LNCAP (cell line): ENCODE measurements around the gene KDM5A.

ENCODE experiments used
- TF ChIP-seq, protein P1 (sequence below): fragments of 450-650 bp; IDR thresholded peaks from 2 replicates; pipeline ENCODE4 v1.5.1; 2017; ENCODE audit warnings: mild to moderate bottlenecking

The KDM5A gene

DNA sequence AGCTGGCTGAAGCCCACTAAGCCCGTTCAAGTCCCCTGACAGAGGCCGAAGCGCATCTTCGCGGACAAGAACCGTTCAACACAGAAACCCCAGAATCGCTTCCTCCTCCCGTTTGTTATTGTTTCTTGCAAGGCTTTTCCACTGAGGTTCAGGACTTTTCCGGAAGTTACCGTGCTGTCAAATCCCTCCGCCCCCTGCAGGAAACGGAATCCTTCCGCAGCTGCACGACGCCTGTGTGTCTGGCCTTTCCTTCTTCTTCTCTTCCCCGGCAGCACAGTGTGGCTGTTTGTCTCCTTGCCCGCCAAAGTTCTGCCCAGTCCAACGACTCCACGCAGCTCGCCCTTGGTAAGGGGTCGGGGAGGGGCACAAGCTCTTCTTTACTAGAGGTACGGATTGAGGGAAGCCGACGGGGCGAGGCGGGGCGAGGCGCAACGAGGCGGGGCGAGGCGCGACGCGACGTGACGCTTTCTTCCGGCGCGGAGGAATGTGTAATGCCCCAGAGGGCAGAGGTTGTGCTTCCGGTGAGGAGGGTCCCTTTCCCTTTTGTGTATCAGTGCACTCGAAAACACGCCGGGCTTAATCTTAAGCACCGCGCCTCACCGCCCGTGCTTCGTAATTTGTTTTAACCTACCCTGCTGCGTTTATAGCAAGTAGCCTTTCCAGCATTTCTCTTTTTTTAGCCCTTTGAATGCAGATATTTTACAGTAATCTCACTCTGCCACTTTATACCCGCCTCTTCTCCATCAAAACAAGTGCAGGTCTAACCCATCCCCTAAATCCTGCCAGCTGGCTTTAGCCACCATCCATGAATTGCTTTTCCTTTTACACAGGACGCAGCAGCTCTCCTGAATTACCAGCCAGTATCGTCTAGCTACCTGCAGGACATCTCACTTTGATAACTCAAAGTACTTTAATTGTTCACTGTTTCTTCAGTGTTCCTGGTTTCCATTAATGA, at the start of gene KDM5A:
Gene KDM5A (minus strand): TSS at position 179 of the 955 bp plus-strand sequence. CDS start 229 bp downstream, outside the sequence.
- TF ChIP-seq, protein P1, sequence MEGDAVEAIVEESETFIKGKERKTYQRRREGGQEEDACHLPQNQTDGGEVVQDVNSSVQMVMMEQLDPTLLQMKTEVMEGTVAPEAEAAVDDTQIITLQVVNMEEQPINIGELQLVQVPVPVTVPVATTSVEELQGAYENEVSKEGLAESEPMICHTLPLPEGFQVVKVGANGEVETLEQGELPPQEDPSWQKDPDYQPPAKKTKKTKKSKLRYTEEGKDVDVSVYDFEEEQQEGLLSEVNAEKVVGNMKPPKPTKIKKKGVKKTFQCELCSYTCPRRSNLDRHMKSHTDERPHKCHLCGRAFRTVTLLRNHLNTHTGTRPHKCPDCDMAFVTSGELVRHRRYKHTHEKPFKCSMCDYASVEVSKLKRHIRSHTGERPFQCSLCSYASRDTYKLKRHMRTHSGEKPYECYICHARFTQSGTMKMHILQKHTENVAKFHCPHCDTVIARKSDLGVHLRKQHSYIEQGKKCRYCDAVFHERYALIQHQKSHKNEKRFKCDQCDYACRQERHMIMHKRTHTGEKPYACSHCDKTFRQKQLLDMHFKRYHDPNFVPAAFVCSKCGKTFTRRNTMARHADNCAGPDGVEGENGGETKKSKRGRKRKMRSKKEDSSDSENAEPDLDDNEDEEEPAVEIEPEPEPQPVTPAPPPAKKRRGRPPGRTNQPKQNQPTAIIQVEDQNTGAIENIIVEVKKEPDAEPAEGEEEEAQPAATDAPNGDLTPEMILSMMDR: no peak

DNA sequence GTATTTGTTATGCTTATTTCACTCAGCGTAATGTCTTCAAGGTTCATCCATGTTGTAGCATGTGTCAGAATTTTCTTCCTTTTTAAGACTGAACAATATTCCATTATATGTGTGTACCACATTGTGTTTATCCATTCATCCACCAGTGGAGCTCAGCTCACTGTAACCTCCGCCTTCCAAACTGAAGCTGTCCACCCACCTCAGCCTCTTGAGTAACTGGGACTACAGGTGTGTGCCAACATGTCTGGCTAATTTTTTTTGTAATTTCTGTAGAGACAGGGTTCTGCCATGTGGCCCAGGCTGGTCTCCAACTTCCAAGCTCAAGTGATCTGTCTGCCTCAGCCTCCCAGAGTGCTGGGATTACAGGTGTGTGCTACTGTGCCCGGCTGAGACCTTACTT, 33.4 kb upstream of the KDM5A start:
- TF ChIP-seq, protein P1: no peak

DNA sequence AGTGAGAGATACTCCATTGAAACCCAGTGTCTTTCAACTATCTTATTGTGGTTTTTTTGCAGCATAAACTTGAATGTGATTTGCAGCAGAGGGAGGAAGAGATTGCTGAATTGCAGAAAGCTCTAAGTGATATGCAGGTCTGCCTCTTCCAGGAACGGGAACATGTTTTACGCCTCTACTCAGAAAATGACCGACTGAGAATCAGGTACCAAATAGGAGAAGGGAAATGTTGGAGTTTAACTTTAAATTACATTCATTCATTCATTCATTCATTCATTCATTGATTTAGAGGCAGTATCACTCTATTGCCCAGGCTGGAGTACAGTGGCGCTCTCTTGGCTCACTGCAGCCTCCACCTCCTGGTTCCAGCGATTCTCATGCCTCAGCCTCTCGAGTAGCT, 29.3 kb upstream of the KDM5A start:
- TF ChIP-seq, protein P1: no peak

DNA sequence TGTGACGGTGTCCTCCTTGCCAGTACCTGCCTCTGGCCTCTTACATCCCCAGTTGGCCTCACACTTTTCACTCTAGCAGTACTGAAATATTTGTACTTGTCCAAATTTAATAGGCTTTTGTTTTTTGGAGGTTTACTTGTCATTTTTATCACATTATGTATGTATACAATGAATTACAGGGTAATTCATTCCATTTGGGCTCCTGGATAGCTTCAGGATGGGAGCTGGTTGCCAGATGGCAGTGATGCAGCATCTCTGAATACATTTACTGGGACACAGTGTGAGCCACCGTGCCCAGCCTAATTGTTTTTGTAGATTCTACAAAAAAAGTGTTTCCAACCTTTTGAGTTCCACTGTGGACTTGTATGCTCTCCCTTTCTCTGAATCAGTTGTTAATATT, 25.7 kb upstream of the KDM5A start:
- TF ChIP-seq, protein P1: no peak

DNA sequence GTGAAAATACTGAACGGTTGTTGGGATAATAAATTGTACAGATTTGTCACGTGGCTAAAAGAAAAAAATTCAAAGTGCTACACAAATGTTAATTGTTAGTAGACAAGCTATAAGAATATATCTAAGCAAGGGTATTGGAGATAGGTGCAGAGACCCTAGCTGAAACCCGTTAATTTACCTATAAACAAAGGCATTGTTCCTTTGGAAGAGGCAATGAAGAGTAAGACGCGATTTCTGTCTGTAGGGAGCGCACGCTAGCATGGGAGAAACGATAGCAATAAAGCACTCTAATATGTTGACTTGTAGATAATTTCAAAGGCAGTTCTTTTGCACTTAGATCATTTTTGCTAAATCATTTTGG, 12.9 kb upstream of the KDM5A start:
- TF ChIP-seq, protein P1: peak; percentile 40; the same call in 1 of the 2 replicates

DNA sequence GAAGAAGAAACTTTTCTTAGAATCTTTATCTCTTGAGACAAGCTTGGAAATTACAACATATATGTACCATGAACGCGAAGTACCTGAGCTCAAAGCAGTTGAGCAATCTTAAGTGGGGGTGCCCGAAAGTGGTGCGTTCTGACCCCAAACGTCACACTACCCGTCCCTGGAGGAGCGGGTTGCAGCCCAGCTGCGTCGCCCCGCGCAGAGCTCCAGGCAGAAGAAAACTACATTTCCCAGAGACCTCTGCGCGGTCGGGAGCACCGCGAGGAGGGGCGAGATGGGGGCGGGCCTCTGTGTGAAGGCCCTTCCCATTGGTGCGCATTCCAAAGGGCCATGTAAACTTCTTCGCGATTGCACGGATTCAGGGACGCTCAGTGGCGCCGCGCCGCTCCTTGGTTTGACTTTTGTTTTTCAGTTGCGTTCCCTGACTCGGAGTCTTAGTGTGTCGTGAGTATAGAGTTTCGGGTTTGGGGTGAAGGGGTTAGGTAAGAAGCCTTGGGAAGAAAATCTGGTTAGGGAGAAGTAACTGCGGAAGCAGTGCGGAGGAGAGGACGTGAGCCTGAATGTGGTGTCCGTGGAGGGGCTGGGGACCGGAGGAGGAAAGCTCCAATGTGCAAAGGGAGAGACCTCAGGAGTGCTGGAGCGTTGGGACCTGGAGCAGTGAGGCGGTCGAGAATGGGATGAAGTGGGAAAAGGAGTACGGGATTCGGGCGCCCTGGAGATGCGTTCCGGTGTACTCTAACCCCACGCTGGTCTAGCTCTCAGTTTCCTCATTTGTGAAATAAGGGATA, 12.3 kb upstream of the KDM5A start, which contains the start of gene CCDC77:
Gene CCDC77 (plus strand): TSS at position 410 of the 794 bp plus-strand sequence. CDS start 7,740 bp downstream, outside the sequence.
- TF ChIP-seq, protein P1: no peak

DNA sequence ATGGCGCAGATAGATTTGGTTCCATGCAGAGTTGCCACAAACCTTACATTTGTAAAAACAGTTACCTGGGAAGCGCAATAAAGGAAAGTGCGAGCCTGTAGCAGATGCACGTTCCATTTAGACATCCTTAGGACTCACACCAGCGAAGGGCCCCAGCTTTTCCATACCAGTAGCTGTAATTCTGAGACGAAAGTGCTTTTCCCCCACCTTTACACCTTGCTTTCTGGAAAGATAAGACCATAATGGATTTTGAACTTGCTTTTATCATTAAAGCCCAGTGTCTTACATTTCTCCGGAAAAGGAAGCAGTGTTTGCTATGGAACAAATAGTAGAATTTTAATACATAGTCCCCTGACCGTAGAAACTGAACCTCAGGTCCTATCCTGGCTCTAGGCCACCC, 11.7 kb upstream of the KDM5A start:
- TF ChIP-seq, protein P1: no peak
